ENCODE data around the gene DGKB.

GRCh38 chr7:14521183-14521582, 381.4 kb downstream of the DGKB start:
- no peak for TF ChIP-seq CTCF (IDR thresholded peaks at IDR 0.05; ENCODE audit: control extremely low read depth in 1 of 3, insufficient read depth in 1 of 3, low read depth in 1 of 3, low read length in 3 of 3)
- no peak for TF ChIP-seq SP1 (IDR thresholded peaks at IDR 0.05; ENCODE audit: low read depth, low read length)
- TF ChIP-seq RXRA (IDR thresholded peaks at IDR 0.05; ENCODE audit: insufficient read depth, low read depth, low read length), result no peak
- TF ChIP-seq TAF1 (IDR thresholded peaks at IDR 0.05; ENCODE audit: low read depth, low read length), result no peak
- TF ChIP-seq POLR2A (IDR thresholded peaks at IDR 0.05; ENCODE audit: control extremely low read depth in 1 of 2, low read depth in 2 of 2, low read length in 2 of 2), result no peak
- TF ChIP-seq JUND (IDR thresholded peaks at IDR 0.05; ENCODE audit: low read length), result no peak
- no peak for TF ChIP-seq EGR1 (IDR thresholded peaks at IDR 0.05; ENCODE audit: borderline replicate concordance, low read depth, low read length)

Data from H1 (cell line).